Neutrophil (primary cell): ENCODE data around the gene PGC.

ENCODE experiments used
- H3K27ac ChIP-seq: fragments of 200-600 bp; sonication (generic); 2 replicates; pipeline ENCODE4 v1.5.1; 2016; ENCODE audit warnings: mild to moderate bottlenecking, moderate library complexity
- H3K27me3 ChIP-seq: fragments of 200-600 bp; sonication (generic); 2 replicates; pipeline ENCODE4 v1.6.0; 2016; ENCODE audit warnings: mild to moderate bottlenecking
- H3K36me3 ChIP-seq: fragments of 200-600 bp; sonication (generic); 2 replicates; pipeline ENCODE4 v1.5.1; 2017
- H3K4me1 ChIP-seq, 2 experiments: fragments of 200-600 bp in 1 of 2; sonication (generic) in 1 of 2; 1 replicate in 1 of 2; 2 replicates in 1 of 2; pipeline versions ENCODE4 v1.5.1 to v1.6.1; 2013 to 2016; ENCODE audit warnings: low read depth in 1 of 2, low read length in 1 of 2, mild to moderate bottlenecking in 1 of 2, moderate library complexity in 1 of 2; ENCODE audit not compliant: control insufficient read depth in 1 of 2, insufficient read depth in 1 of 2
- H3K4me3 ChIP-seq, 2 experiments: fragments of 200-600 bp in 1 of 2; sonication (generic) in 1 of 2; 1 replicate in 1 of 2; 2 replicates in 1 of 2; pipeline ENCODE4 v1.5.1; 2013 to 2016; ENCODE audit warnings: low read depth in 1 of 2, low read length in 1 of 2, mild to moderate bottlenecking in 1 of 2, moderate library complexity in 1 of 2
- H3K9me3 ChIP-seq: fragments of 200-600 bp; sonication (generic); 2 replicates; pipeline ENCODE4 v1.5.1; 2016
- CTCF ChIP-seq: fragments of 200-600 bp; sonication (generic); IDR thresholded peaks from 2 replicates; pipeline ENCODE4 v1.5.1; 2016; ENCODE audit warnings: antibody characterized with exemption

PGC gene

GRCh38 chr6:41731561-41732086 lies 15.6 kb downstream of the PGC start:
- H3K9me3 ChIP-seq: no peaks in the 10 kb centered on the region
- no peak overlapping the region for H3K4me3 ChIP-seq
- H3K4me1 ChIP-seq: peaks cover 57 to 66% of the 10 kb centered on the region in 2 experiments
- no peaks in the 10 kb centered on the region for H3K27me3 ChIP-seq
- peak overlapping the region; percentile 29 for H3K27ac ChIP-seq
- no peak for TF ChIP-seq CTCF
- H3K36me3 ChIP-seq: peaks cover 19% of the 10 kb centered on the region

- no peak for TF ChIP-seq CTCF
- Histone ChIP-seq H3K27ac (peak overlapping the region; percentile 21), H3K4me1 (peaks cover 63 to 72% of the 10 kb centered on the region in 2 experiments), H3K36me3 (peaks cover 19% of the 10 kb centered on the region), H3K4me3 (no peak overlapping the region), H3K9me3 (no peaks in the 10 kb centered on the region), H3K27me3 (no peaks in the 10 kb centered on the region)
These were observed 16.4 kb downstream of the PGC start for GRCh38 chr6:41730531-41731436.

GRCh38 chr6:41729624-41730023 lies 17.6 kb downstream of the PGC start:
- Histone ChIP-seq H3K27ac (no peak overlapping the region), H3K4me3 (no peak overlapping the region), H3K9me3 (no peaks in the 10 kb centered on the region), H3K36me3 (peaks cover 19% of the 10 kb centered on the region), H3K4me1 (peaks cover 72 to 79% of the 10 kb centered on the region in 2 experiments), H3K27me3 (no peaks in the 10 kb centered on the region)
- TF ChIP-seq CTCF: no peak

GRCh38 chr6:41728954-41729353 lies 18.2 kb downstream of the PGC start:
- no peaks in the 10 kb centered on the region for H3K27me3 ChIP-seq
- peaks cover 78 to 84% of the 10 kb centered on the region in 2 experiments for H3K4me1 ChIP-seq
- peak overlapping the region; percentile 23 for H3K27ac ChIP-seq
- H3K4me3 ChIP-seq: no peak overlapping the region
- no peak for TF ChIP-seq CTCF
- H3K9me3 ChIP-seq: no peaks in the 10 kb centered on the region
- H3K36me3 ChIP-seq: peaks cover 19% of the 10 kb centered on the region

- H3K4me3 ChIP-seq: no peak overlapping the region
These were observed 18.9 kb downstream of the PGC start for GRCh38 chr6:41728073-41728936.

More at GRCh38 chr6:41728073-41728936, 18.9 kb downstream of the PGC start:
- Histone ChIP-seq H3K27ac (peak overlapping the region; percentile 78), H3K9me3 (no peaks in the 10 kb centered on the region), H3K36me3 (peaks cover 19% of the 10 kb centered on the region), H3K27me3 (no peaks in the 10 kb centered on the region), H3K4me1 (peaks cover 78 to 84% of the 10 kb centered on the region in 2 experiments)
- no peak for TF ChIP-seq CTCF
